ENCODE results near the gene PRORP. TPM values are rescaled to one million over a fixed set of nuclear protein-coding genes. Genes with fewer than 3 reads are reported as not detected.
A peak's percentile ranks its signal among the peaks of the same experiment; 100 is the strongest.

Gene PRORP
- total and polyA plus RNA-seq, 2 of the 13 experiments (the other 11 are each of a cell fraction or from before 2014, with no cell fraction given) = 48.9 to 88.7 TPM

DNA sequence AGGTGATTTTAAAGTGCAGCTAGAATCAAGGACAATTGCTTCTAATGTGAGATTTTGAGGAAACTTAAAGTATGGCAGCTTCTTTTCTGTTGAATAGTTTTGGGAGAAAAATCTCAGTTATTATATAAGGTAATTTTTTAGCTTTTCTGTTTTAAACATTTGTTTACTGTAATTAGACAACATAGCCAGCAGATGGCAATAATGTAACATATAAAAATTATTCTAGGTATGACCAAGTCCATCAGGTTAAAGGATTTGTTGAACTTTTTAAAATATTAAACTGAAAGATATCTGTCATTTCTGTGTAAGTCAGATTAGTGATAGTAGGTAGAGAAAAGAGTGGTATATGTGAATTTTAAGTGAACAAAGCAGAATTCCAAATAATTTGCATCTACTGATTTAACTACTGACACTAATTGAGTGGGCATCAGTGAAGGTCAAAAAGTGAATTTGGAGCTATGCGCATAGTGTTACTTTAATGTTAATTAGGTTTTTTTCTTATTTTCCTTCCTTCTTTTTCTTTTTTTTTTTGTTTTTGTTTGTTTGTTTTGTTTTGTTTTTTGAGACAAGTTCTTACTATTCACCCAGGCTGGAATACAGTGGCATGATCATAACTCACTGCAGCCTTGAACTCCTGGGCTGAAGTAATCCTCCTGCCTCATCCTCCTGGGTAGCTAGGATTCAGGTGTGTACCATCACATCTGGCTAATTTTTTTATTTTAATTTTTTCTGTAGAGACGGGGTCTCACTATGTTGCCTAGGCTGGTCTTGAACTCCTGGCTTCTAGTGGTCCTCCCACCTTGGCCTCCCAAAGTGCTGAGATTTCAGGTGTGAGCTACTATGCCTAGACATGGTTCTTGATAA, 18.6 kb downstream of the PRORP start:
- BruUV-seq (replicated peaks) = no TSS peak
- Histone ChIP-seq H3K4me2 (ENCODE audit: low read depth, low read length) (no peak overlapping the region), H3K4me3 (replicated peaks in 1 of 3; ENCODE audit: insufficient read depth in 1 of 3, low read depth in 2 of 3, low read length in 3 of 3) (no peak overlapping the region), H3K36me3 (replicated peaks in 1 of 2; ENCODE audit: control insufficient read depth in 1 of 2, insufficient read depth in 2 of 2, low read length in 2 of 2) (peaks cover 8 to 25% of the 10 kb centered on the region in 2 experiments; a peak in 4 of 5 replicates), H3K9ac (ENCODE audit: insufficient read depth, low read depth, low read length) (no peak overlapping the region), H3K27me3 (ENCODE audit: control insufficient read depth in 1 of 2, insufficient read depth in 2 of 2, low read length in 2 of 2) (no peaks in the 10 kb centered on the region), H3K27ac (ENCODE audit: extremely low read length, insufficient read depth, low read length) (no peak overlapping the region), H4K20me1 (ENCODE audit: insufficient read depth, low read length) (peaks cover 3% of the 10 kb centered on the region; the same call in 1 of the 2 replicates), H3K9me3 (ENCODE audit: low read length) (no peaks in the 10 kb centered on the region), H3K4me1 (ENCODE audit: insufficient read depth, low read length) (peaks cover 17% of the 10 kb centered on the region), H3K79me2 (ENCODE audit: insufficient read depth, low read length) (peaks cover 12% of the 10 kb centered on the region), H2AFZ (ENCODE audit: low read length) (no peak overlapping the region)
- peak; percentile 68 for DNase-seq (ENCODE audit: low spot score)
- no peak for ATAC-seq
- intact Hi-C loops (cut with micrococcal nuclease; ENCODE audit: unreplicated experiment) (loop anchor here (1.0 to 10.0 kb wide), 5 partner anchors 196 to 674 kb away; no protein-coding TSS in a partner anchor), in situ Hi-C loops (cut with HindIII; ENCODE audit: extremely low pct_ligation_motif_present, low pct_unique_long_range_greater_than_20kb) (loop anchor here (25.0 kb wide), 1 partner anchor 671 kb away; the partner anchor contains the start of gene RALGAPA1)
- POLR2A ChIA-PET = interaction anchor here (0.7 to 6.2 kb wide), 5 partner anchors 25 to 275 kb away, joined by 3 to 98 read pairs (median 3); partner anchors contain the start of genes NFKBIA and PSMA6
- WGBS (ENCODE audit: low lambda C conversion rate) = 96% methylated on average over 2 of the region's 2 CpGs
- FAIRE-seq = no peak
- CTCF ChIA-PET (ENCODE audit: low intra/inter-chr PET ratio, low total read pairs) = interaction anchor here (0.8 to 5.1 kb wide), 7 partner anchors 17 to 546 kb away, joined by 3 to 91 read pairs (median 7); partner anchors contain the start of gene NFKBIA
- no peak for TF ChIP-seq PHF5A (CRISPR knock-in tag; IDR thresholded peaks at IDR 0.05; ENCODE audit: low read depth, unreplicated experiment)
- TF ChIP-seq ZBTB34 (CRISPR knock-in tag; IDR thresholded peaks at IDR 0.05) = no peak
- TF ChIP-seq FOXP1 (IDR thresholded peaks at IDR 0.05) = no peak
- peak; percentile 51; the same call in 1 of the 2 replicates for TF ChIP-seq FOXP1 (CRISPR knock-in tag; IDR thresholded peaks at IDR 0.05)
- TF ChIP-seq ZNF773 (CRISPR knock-in tag; IDR thresholded peaks at IDR 0.05; ENCODE audit: borderline replicate concordance) = no peak
- TF ChIP-seq SCMH1 (CRISPR knock-in tag; IDR thresholded peaks at IDR 0.05; ENCODE audit: borderline replicate concordance) = no peak
- TF ChIP-seq ZHX2 (IDR thresholded peaks at IDR 0.05; ENCODE audit: low read depth) = no peak
- TF ChIP-seq ZHX2 (CRISPR knock-in tag; IDR thresholded peaks at IDR 0.05; ENCODE audit: borderline replicate concordance) = no peak
- TF ChIP-seq, protein P1, sequence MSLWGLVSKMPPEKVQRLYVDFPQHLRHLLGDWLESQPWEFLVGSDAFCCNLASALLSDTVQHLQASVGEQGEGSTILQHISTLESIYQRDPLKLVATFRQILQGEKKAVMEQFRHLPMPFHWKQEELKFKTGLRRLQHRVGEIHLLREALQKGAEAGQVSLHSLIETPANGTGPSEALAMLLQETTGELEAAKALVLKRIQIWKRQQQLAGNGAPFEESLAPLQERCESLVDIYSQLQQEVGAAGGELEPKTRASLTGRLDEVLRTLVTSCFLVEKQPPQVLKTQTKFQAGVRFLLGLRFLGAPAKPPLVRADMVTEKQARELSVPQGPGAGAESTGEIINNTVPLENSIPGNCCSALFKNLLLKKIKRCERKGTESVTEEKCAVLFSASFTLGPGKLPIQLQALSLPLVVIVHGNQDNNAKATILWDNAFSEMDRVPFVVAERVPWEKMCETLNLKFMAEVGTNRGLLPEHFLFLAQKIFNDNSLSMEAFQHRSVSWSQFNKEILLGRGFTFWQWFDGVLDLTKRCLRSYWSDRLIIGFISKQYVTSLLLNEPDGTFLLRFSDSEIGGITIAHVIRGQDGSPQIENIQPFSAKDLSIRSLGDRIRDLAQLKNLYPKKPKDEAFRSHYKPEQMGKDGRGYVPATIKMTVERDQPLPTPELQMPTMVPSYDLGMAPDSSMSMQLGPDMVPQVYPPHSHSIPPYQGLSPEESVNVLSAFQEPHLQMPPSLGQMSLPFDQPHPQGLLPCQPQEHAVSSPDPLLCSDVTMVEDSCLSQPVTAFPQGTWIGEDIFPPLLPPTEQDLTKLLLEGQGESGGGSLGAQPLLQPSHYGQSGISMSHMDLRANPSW (CRISPR knock-in tag; IDR thresholded peaks at IDR 0.05; ENCODE audit: borderline replicate concordance) = no peak
- TF ChIP-seq SP4 (CRISPR knock-in tag; IDR thresholded peaks at IDR 0.05) = no peak
- no peak for TF ChIP-seq CENPX (CRISPR knock-in tag; IDR thresholded peaks at IDR 0.05)

Data from HepG2 (cell line).